ENCODE results near the gene NENF. TPM values are rescaled to one million over a fixed set of nuclear protein-coding genes. Genes with fewer than 3 reads are reported as not detected.
A peak's percentile ranks its signal among the peaks of the same experiment; 100 is the strongest.
"Not testable (repeated sequence)": the region's sequence is repeated elsewhere in the genome, so short reads cannot be mapped to it uniquely, and the experiment has no call there.

The NENF gene
- 41.4 and 63.9 TPM in 2 replicates for total RNA-seq (2014; rRNA removed; shearing (Covaris generic); ENCODE audit: low replicate concordance)

DNA sequence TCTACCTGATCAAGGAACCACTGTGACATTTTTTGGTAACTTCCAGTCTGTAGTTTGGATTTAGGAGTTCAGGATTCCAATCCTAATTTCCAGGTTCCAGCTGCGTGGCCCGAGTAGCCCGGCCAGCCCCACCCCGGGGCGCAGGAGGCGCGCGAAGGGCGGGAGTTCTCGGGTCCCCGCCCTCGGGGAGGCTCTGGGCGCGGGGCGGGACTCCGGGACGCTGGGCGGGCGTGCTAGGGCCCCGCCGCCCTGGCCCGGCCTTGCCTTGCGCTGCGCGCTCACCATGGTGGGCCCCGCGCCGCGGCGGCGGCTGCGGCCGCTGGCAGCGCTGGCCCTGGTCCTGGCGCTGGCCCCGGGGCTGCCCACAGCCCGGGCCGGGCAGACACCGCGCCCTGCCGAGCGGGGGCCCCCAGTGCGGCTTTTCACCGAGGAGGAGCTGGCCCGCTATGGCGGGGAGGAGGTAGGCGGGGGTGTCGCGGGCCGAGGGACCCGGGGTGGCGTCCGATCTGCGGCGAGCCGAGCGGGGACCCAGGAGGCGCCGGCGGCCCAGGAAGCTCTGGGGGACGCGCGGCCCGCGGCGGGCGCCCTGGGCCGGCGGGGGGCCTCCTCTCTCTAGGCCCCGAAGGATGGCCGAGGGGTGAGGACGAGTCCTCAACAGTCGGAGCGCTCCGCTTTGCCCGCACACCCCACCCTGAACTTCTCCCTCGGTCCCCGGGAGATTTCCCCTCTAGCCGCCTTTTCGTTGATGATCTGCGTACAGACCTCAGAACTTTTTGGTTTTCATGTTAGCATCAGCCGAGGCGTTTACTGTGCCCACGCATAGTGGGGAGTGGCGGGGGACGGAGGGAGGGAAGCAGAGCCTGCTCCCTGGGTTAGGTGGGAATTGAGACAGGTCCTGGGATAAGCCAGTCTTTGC lies at the start of gene NENF:
TSS of gene NENF (plus strand) at position 260 of the 916 bp plus-strand sequence. CDS start at position 284, 24 bp downstream.
- Histone ChIP-seq H3K4me3 (ENCODE audit: low read length) (peak within 1 kb of the TSS; percentile 96), H3K27ac (ENCODE audit: low read length) (peak within 1 kb of the TSS; percentile 34; the same call in 1 of the 2 replicates), H3K9me3 (ENCODE audit: low read length) (no peaks in the 10 kb centered on the region), H3K27me3 (ENCODE audit: low read length) (no peaks in the 10 kb centered on the region), H3K4me1 (ENCODE audit: low read length) (peaks cover 22% of the 10 kb centered on the region), H2AFZ (ENCODE audit: low read length) (peak within 1 kb of the TSS; percentile 73), H4K20me1 (ENCODE audit: insufficient read depth, low read depth, low read length) (no peaks in the 10 kb centered on the region), H3K4me2 (ENCODE audit: low read depth, low read length, poor library complexity, severe bottlenecking) (peak within 1 kb of the TSS; percentile 79), H3K79me2 (ENCODE audit: low read length) (peaks cover 49% of the 10 kb centered on the region), H3K9me2 (replicated peaks; ENCODE audit: insufficient read depth, low read length) (no peaks in the 10 kb centered on the region), H3K9ac (ENCODE audit: low read length) (peak within 1 kb of the TSS; percentile 86), H3K36me3 (ENCODE audit: insufficient read depth, low read length) (no peaks in the 10 kb centered on the region)
- peak; percentile 94 for DNase-seq

DNA sequence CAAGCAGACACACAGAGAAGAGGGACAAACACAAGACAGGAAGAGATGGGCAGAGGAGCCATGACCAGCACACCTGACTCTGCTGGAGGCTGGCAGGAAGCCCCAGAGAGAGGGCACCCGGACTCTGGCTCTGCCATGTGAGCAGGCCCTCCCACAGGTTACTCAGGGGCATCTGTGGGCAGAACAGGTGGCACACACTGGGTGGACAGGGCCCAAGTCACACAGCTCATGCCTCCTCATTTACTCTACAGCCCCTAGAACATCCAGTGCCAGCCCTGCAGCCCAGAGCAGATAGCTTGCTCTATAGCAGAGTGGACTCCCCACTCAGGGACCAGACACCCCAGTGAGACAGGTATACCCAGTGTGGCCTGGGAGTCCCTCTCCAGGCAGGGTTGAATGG lies 46.7 kb upstream of the NENF start:
- no peak overlapping the region for H3K4me3 ChIP-seq (ENCODE audit: low read length)
- no peaks in the 10 kb centered on the region for H3K9me3 ChIP-seq (ENCODE audit: low read length)
- no peak for DNase-seq
- H3K9me2 ChIP-seq (replicated peaks; ENCODE audit: insufficient read depth, low read length): no peaks in the 10 kb centered on the region
- peaks cover 24% of the 10 kb centered on the region for H3K79me2 ChIP-seq (ENCODE audit: low read length)
- H3K27me3 ChIP-seq (ENCODE audit: low read length): no peaks in the 10 kb centered on the region
- H3K27ac ChIP-seq (ENCODE audit: low read length): no peak overlapping the region
- no peaks in the 10 kb centered on the region for H4K20me1 ChIP-seq (ENCODE audit: insufficient read depth, low read depth, low read length)
- H3K36me3 ChIP-seq (ENCODE audit: insufficient read depth, low read length): peaks cover 28% of the 10 kb centered on the region
- no peak overlapping the region for H3K9ac ChIP-seq (ENCODE audit: low read length)
- no peaks in the 10 kb centered on the region for H3K4me1 ChIP-seq (ENCODE audit: low read length)
- no peak overlapping the region for H2AFZ ChIP-seq (ENCODE audit: low read length)
- no peak overlapping the region for H3K4me2 ChIP-seq (ENCODE audit: low read depth, low read length, poor library complexity, severe bottlenecking)

DNA sequence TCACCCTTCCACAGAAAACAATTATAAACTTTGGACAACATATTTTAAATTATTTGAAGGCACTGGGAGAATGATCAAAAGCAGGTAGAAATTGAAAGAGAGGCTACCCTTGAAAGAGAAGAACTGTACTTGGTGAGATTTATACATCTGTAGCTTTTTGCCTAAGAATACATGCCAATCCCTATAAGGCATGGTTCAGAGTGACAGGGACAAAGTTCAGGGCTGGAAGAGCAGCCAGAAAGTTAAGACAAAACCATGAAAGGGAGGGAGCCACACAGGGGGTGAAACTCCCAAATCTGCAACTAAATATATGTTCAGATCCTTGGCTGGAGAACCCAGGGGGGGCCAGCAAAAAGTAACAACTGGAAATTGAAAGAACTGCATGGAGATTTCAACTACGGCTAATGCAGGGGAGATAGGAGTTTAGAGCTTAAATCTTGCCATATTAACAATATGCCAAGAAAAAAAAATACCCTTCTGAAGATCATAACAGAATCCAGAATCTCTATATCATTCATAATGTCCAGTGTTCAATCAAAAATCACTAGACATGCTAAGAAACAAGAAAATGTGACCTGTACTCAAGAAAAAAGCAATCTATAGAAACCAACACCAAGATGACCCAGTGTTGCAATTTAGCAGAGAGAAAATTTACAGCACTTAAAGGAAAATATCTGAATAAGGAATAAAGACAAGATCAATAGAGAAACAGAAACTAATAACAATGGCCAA lies 43.6 kb upstream of the NENF start:
- Histone ChIP-seq H3K9me2 (replicated peaks; ENCODE audit: insufficient read depth, low read length) (no peaks in the 10 kb centered on the region), H3K27me3 (ENCODE audit: low read length) (no peaks in the 10 kb centered on the region), H3K36me3 (ENCODE audit: insufficient read depth, low read length) (peaks cover 20% of the 10 kb centered on the region), H3K27ac (ENCODE audit: low read length) (no peak overlapping the region), H2AFZ (ENCODE audit: low read length) (no peak overlapping the region), H3K4me2 (ENCODE audit: low read depth, low read length, poor library complexity, severe bottlenecking) (no peak overlapping the region), H3K9ac (ENCODE audit: low read length) (no peak overlapping the region), H3K4me3 (ENCODE audit: low read length) (no peak overlapping the region), H3K4me1 (ENCODE audit: low read length) (no peaks in the 10 kb centered on the region), H4K20me1 (ENCODE audit: insufficient read depth, low read depth, low read length) (no peaks in the 10 kb centered on the region), H3K79me2 (ENCODE audit: low read length) (peaks cover 25% of the 10 kb centered on the region), H3K9me3 (ENCODE audit: low read length) (no peaks in the 10 kb centered on the region)
- DNase-seq: no peak

DNA sequence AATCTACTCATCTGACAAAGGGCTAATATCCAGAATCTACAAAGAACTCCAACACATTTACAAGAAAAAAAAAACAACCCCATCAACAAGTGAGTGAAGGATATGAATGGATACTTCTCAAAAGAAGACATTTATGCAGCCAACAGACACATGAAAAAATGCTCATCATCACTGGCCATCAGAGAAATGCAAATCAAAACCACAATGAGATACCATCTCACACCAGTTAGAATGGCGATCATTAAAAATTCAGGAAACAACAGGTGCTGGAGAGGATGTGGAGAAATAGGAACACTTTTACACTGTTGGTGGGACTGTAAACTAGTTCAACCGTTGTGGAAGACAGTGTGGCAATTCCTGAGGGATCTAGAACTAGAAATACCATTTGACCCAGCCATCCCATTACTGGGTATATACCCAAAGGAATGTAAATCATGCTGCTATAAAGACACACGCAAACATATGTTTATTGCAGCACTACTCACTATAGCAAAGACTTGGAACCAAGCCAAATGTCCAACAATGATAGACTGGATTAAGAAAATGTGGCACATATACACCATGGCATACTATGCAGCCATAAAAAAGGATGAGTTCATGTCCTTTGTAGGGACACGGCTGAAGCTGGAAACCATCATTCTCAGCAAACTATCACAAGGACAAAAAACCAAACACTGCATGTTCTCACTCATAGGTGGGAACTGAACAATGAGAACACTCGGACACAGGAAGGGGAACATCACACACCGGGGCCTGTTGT lies 36.9 kb upstream of the NENF start:
- peaks cover 16% of the 10 kb centered on the region for H3K9me3 ChIP-seq (ENCODE audit: low read length)
- not testable (repeated sequence) for H3K27ac ChIP-seq (ENCODE audit: low read length); H3K4me2 ChIP-seq (ENCODE audit: low read depth, low read length, poor library complexity, severe bottlenecking); H3K27me3 ChIP-seq (ENCODE audit: low read length); H3K9me2 ChIP-seq (replicated peaks; ENCODE audit: insufficient read depth, low read length); H2AFZ ChIP-seq (ENCODE audit: low read length); DNase-seq; H3K9ac ChIP-seq (ENCODE audit: low read length); H4K20me1 ChIP-seq (ENCODE audit: insufficient read depth, low read depth, low read length); H3K4me3 ChIP-seq (ENCODE audit: low read length); H3K4me1 ChIP-seq (ENCODE audit: low read length)
- H3K36me3 ChIP-seq (ENCODE audit: insufficient read depth, low read length): peaks cover 34% of the 10 kb centered on the region
- H3K79me2 ChIP-seq (ENCODE audit: low read length): peaks cover 36% of the 10 kb centered on the region

DNA sequence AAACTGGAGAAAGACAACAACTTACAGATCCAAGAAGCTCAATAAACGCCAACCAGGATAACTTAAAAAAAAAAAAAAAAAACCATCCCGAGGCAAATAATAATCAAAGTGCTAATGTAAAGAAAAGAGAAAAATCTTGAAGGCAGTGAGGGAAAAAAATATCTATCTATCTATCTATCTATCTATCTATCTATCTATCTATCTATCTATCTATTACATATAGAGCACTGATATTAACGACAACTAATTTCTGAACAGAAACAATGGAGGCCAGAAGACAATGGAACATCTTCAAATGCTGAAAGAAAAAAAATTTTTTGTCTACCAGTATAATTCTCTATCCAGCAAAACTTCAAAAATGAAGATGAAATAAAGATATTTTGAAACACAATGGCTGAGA lies 36.1 kb upstream of the NENF start:
- no peak overlapping the region for H3K9ac ChIP-seq (ENCODE audit: low read length)
- no peak overlapping the region for H3K4me3 ChIP-seq (ENCODE audit: low read length)
- H3K36me3 ChIP-seq (ENCODE audit: insufficient read depth, low read length): peaks cover 34% of the 10 kb centered on the region
- H3K4me2 ChIP-seq (ENCODE audit: low read depth, low read length, poor library complexity, severe bottlenecking): no peak overlapping the region
- H3K79me2 ChIP-seq (ENCODE audit: low read length): peaks cover 37% of the 10 kb centered on the region
- no peak overlapping the region for H2AFZ ChIP-seq (ENCODE audit: low read length)
- H3K4me1 ChIP-seq (ENCODE audit: low read length): peaks cover 12% of the 10 kb centered on the region
- H3K27ac ChIP-seq (ENCODE audit: low read length): no peak overlapping the region
- H4K20me1 ChIP-seq (ENCODE audit: insufficient read depth, low read depth, low read length): no peaks in the 10 kb centered on the region
- no peaks in the 10 kb centered on the region for H3K9me2 ChIP-seq (replicated peaks; ENCODE audit: insufficient read depth, low read length)
- no peaks in the 10 kb centered on the region for H3K27me3 ChIP-seq (ENCODE audit: low read length)
- no peak for DNase-seq
- H3K9me3 ChIP-seq (ENCODE audit: low read length): peaks cover 16% of the 10 kb centered on the region

DNA sequence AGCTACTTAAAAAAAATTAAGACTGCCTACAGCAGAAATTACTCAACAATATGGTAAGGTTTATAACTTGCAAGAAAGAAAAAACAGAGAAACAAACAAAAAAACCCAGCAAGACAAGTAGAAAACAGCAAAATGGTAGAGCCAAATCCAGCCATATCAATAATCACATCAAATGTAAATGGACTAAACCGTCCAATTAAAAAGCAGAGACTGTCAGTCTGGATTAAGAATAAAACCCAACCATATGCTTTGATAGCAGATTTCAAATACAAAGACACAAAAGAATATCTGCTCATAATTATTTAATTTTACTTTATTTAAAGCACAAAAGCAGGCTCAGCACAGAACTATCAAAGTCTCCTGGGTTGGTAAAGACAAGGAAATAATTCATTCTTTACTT lies 35.5 kb upstream of the NENF start:
- Histone ChIP-seq H3K9me2 (replicated peaks; ENCODE audit: insufficient read depth, low read length) (no peaks in the 10 kb centered on the region), H3K9me3 (ENCODE audit: low read length) (peaks cover 16% of the 10 kb centered on the region), H3K79me2 (ENCODE audit: low read length) (peaks cover 40% of the 10 kb centered on the region), H2AFZ (ENCODE audit: low read length) (no peak overlapping the region), H3K27ac (ENCODE audit: low read length) (no peak overlapping the region), H3K36me3 (ENCODE audit: insufficient read depth, low read length) (peaks cover 37% of the 10 kb centered on the region), H3K4me2 (ENCODE audit: low read depth, low read length, poor library complexity, severe bottlenecking) (no peak overlapping the region), H3K27me3 (ENCODE audit: low read length) (no peaks in the 10 kb centered on the region), H3K4me3 (ENCODE audit: low read length) (no peak overlapping the region), H3K9ac (ENCODE audit: low read length) (no peak overlapping the region), H3K4me1 (ENCODE audit: low read length) (peaks cover 17% of the 10 kb centered on the region), H4K20me1 (ENCODE audit: insufficient read depth, low read depth, low read length) (no peaks in the 10 kb centered on the region)
- DNase-seq: no peak

DNA sequence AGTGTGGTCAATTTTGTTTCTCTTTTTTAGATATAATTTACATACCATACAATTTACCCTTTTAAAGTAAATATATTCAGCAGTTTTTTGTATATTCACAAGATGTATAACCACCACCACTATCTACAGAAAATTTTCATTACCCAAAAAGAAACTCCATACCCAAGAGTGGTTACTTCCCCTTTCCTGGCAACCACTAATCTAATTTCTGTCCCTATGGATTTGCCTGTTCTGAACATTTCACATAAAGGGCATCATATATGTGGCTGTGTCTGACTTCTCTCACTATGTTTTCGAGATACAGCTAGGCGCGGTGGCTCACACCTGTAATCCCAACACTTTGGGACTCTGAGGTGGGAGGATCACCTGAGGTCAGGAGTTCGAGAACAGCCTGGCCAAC lies 31.7 kb upstream of the NENF start:
- Histone ChIP-seq H3K9me2 (replicated peaks; ENCODE audit: insufficient read depth, low read length) (no peaks in the 10 kb centered on the region), H3K9me3 (ENCODE audit: low read length) (peaks cover 16% of the 10 kb centered on the region), H2AFZ (ENCODE audit: low read length) (no peak overlapping the region), H3K4me1 (ENCODE audit: low read length) (peaks cover 19% of the 10 kb centered on the region), H3K9ac (ENCODE audit: low read length) (no peak overlapping the region), H3K36me3 (ENCODE audit: insufficient read depth, low read length) (peaks cover 47% of the 10 kb centered on the region), H3K27ac (ENCODE audit: low read length) (peak overlapping the region; percentile 52), H3K79me2 (ENCODE audit: low read length) (peaks cover 40% of the 10 kb centered on the region), H3K4me2 (ENCODE audit: low read depth, low read length, poor library complexity, severe bottlenecking) (peak overlapping the region; percentile 36), H3K27me3 (ENCODE audit: low read length) (no peaks in the 10 kb centered on the region), H3K4me3 (ENCODE audit: low read length) (no peak overlapping the region), H4K20me1 (ENCODE audit: insufficient read depth, low read depth, low read length) (no peaks in the 10 kb centered on the region)
- DNase-seq: peak; percentile 79

All from Karpas-422 (cell line).